NCI-H2196 (cell line): ENCODE measurements around the gene AMMECR1L.
"Not testable (repeated sequence)": the region's sequence is repeated elsewhere in the genome, so short reads cannot be mapped to it uniquely, and the experiment has no call there.

ENCODE experiments used
- DNase-seq: peaks from one replicate; lab custom pipeline; 2025; ENCODE audit not compliant: unreplicated experiment; lab: John Stamatoyannopoulos, UW

The AMMECR1L gene

DNA sequence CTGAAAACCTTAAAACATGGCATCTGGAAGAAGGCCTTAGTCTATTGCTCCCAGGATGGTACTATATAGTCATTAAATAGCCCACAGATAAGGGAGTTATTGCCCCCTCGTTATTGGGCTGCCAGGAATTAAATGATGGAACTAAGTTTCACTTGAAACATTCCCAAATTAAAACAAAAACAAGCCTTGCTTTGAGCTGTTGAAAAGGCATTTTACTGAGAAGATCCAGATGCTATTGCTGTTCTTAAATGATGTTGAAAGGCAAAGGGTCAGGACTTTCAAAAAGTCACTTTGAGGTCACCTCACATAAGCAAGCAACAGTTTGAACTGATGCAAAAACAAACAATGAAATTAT, 2.0 kb upstream of the AMMECR1L start:
- DNase-seq = no peak

DNA sequence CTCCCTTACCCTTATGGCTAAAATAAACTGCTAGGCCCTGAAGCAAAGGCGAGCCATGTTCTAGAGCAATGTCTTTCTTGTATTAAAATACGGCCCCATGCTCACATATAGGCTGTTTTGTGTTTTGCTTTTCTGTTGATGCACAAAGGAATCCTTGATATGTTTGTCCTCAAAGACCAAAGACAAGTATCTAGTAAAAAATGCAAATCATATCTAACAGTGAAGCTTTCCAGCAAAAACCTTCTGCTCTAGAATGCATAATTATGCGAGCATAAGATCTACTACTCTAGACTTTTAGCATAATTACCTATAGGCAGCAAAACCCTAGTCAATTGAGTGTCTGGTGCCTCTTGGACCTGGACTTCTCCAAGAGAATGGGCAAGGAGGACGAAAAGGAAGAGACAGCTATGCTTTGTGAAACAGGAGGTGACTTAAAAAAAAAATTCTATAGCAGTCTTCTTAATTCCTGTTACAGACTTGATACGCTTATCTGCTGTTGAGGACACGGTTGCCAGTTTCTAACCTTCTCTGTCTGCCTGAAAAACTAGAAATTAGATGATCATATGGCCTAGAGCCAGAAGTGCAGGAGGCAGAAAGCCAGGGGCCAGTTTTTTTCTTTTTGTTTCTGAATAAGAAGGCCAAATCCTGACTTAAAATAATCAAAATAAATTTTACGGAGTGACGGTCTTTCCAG, 1.5 kb upstream of the AMMECR1L start:
- DNase-seq = no peak

DNA sequence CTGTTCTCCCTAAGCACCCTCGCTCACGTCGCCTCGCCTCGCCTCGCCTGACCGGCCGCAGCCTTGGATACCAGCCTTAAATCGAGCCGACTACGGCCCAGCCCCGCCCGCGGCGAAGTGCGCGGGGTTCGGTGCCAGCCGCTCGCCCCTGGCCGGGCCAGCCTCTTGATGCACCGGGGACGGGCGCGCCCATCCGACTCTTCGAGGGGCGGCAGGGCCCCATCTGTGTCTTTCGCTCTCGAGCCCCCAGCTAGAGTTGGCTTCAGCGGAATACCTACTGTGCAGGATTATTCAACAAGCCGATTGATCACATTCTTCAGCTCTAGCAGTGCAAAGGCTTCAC, 808 bp upstream of the AMMECR1L start:
- not testable (repeated sequence) for DNase-seq

DNA sequence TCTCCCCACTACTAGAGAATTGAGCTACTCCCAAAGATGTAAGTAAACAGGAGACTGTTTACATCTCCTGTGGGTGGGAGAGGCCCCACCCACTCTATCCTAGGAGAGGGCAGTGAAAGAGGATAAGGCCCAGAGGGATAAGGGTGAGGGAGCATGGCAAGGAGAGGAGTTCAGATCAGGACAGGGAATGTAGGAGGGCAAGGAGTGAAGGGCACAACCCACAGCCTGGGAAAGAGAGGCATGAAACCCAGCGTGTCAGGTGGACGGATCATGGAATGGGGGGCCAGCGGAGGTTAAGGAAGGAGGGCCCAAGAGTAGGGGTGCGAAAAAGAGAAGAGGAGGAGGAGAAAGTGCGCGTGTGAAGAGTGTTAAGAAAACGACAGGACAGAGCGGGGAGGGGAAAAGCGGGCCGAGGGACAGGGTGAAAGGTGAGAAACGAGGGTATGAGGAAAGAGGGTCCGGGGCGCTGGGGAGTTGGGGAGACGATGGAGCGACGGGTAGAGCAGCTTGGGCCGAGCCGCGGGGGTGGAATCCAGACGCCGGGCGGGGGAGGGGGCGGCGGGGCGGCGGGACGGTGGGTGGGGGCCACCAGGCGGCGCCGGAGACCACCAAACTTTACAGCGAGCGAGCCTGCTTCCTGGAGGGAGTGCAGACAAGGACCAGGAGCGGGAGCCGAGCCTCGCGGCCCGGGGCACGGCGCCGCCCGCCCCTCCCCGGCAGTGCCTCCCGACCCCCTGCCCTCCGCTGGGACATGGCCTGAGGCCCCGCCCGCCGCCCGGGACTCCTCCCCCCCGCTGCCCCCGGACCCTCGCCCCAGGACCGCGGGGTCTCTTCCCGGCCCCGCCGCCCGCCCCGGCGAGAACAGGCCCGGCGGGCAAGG, 655 bp downstream of the AMMECR1L start:
- DNase-seq = not testable (repeated sequence)

DNA sequence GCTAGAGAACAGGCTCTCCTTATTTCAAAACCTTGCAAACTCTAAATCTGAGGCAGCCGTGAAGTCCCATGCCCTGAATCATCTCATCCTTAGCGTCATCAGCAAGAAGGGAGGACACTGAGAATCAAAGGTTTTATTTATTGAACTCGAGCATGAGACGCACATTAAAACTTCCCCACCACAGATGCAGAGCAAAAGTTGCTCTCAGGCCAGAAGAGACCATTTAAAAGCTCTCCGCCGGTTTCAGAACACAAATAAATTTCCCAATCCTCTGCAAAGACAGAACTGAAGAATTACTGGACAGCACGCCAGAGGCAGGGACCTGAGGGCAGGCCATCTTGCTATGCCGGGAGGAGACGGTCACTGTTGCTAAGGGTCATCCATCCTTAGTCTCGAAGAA, 1.3 kb downstream of the AMMECR1L start:
- DNase-seq = no peak

DNA sequence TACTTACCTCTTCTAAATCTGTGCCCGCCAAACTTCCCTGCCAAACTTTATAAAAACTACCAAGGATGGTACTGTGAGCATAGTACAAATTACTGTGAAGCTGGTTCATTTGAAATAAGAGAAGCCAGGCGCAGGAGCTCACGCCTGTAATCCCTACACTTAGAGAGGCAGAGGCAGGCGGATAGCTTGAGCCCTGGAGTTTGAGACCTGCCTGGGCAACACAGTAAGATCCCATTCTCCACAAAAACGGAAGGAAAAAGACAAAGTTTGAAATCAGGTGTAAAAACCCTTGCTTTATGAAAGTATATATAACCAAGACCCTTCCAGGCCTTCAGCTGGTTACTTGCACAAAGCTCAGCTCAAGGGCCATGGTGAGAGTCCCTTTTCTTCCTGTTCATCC, 5.9 kb downstream of the AMMECR1L start:
- DNase-seq = no peak

DNA sequence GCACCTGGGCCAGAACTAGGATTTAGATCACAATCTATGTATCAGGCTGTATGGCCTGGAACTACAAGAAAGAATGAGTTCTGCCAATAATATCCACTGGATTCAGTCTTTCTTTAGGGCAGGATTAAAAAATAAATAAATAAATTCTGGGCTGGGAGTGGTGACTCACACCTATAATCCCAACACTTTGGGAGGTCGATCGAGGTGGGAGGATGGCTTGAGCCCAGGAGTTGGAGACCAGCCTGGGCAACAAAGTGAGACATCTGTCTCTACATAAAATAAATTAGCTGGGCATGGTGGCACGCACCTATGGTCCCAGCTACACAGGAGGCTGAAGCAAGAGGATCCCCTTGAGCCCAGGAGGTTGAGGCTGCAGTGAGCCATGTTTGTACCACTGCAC, 8.1 kb downstream of the AMMECR1L start:
- DNase-seq = no peak

DNA sequence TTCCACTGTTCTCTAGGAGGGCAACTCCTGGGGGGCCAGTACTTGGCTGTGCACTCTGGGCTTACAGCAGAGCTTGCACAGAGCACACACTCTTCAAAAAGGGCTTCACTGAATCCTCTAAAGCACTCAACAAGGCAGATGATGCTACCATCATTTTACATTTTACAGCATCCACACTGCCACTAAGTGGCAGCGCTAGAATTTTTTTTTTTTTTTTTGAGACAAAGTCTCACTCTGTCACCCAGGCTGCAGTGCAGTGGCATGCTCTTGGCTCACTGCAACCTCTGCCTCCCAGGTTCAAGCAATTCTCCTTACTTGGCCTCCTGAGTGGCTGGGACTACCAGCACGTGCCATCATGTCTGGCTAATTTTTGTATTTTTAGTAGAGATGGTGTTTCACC, 8.6 kb downstream of the AMMECR1L start:
- no peak for DNase-seq

DNA sequence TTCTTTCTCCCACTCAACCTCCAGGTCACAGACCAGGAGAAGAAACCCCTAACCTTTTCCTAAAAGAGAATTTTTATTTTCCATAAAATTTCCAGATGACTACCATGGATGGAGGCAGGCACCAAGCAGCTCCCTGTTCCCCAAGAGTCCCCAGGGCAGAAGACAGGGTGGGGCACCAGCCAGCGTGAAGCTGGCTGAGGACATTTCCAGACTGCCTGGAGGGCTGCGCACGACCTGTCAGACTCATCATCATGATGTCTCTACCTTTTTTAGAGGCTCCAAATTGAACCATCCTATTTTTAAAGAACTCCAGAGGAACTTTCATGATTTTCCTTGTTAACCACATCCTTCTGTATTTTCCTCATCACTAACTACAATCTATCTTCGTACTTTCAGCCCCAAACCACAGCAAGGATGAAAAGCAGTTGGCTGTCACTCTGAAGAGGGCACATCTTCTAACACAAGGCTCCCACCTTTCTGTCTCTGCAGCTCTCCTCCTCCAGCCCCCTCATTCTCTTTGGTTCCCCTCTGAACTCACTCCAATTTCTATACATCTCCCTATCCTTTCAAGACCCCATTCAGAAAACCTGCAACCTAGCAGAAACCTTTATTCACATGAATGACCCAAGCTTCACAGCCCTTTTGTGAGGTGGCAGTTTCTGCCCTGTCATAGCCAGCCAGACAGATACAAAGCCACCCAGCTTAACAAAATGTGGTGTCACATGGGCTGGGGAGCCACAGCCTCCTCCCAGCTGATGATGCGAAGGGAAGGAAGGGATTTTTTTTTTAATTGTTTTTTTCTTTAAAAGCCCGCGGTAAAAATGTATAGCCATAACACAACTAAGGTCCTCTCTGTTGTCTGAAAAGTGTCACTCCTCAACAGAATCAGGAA, 11.1 kb downstream of the AMMECR1L start:
- no peak for DNase-seq

DNA sequence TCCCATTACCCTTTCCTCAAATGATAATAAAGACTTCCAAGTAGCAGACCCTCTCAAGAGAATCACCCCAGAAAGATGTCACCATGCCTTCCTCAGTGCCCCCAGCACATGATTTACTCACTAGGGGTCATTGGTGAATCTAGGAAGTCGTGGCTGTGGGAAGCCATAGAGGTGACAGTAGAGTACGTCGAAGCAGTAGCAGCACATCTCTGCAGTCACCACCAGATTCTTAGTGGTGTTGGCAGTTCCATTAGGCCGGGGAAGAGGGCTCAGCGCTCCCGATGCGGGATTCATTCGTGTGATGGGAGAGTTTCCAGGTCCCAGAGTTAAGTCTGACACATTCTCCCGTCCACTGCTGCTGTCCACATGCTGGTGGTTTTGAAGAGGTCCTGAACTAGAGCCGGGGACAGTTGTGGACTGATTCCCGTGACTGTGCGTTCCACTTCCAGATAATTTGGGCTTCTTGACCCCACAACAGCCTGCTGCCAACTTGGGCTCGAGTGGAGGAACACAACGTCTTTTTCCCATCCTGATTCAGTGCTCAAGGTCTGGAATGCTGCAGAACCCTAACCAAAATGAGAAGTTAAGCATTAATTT, 12.0 kb downstream of the AMMECR1L start:
- no peak for DNase-seq

DNA sequence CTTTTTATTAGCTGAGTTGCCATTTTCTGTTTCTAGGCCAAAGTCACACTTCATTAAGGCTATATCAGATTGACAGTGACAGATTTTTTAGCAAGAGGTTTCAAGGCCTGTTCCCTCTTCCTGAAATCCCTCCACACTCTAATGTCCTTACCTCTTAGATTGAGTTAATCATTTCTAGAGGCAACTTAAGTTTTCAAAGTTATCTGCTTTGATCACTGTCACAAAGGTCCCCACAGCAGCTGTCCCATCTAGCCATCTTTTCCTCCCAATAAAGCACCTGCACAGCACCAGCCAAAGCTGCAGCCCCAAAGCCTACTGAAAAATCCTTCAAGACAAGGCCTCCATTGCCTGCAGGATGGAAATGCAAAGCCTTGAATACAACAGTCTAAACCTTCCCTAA, 13.4 kb downstream of the AMMECR1L start:
- DNase-seq = no peak

DNA sequence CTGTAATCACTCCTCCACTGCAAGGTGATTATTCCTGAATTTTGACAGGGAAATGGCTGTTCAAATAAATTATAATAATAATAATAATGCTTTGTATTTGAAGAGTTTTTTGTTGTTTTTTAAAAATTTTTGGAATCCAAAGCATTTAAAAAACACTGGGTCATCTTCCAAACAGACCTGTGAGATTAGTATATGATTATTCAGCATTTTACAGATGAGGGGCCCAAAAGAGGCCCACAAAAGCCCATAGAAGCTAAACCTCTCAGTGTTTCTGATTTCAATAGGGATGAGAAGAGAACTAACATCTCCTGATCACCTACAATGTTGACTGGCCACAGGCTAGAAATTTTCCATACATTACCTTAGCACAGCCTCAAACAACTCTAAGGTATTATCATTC, 19.8 kb downstream of the AMMECR1L start:
- no peak for DNase-seq

DNA sequence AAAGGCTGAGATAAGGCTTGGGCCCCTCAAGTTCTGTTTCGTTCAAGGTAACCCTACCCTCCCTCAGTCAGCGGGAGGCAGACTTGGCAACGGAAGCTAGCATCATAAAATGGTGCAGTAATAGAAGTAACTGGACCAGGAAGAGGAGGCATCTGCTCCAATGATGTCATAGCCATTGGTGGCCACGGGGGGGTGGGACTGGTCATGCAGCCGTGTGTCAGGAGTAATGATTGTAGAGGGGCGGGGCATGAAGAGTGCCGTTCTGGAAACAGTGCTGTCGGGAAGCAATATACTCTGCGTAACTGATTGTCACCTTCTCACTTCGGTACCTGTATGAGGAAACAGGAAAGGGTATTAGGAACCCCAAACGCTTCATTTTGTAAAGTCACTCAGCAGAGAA, 20.9 kb downstream of the AMMECR1L start:
- no peak for DNase-seq

DNA sequence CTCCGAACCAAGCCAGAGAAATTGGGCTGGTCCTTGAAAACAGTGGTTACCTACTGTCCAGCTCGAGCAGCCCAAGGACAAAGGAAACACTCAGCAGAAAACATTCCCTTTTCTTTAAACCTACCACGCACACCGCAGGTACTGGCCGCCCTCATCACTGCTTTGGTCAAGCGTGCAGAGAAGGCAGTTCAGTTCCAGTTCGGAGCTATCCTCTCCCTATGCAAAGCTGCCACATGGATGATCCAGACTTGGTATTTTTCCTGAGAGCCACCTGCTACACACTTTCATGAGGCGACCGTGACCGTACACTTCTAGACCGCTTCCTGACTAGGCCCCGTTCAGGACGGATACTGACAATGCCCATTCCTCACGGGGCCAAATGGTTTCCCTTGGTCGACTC, 23.5 kb downstream of the AMMECR1L start:
- DNase-seq = no peak

DNA sequence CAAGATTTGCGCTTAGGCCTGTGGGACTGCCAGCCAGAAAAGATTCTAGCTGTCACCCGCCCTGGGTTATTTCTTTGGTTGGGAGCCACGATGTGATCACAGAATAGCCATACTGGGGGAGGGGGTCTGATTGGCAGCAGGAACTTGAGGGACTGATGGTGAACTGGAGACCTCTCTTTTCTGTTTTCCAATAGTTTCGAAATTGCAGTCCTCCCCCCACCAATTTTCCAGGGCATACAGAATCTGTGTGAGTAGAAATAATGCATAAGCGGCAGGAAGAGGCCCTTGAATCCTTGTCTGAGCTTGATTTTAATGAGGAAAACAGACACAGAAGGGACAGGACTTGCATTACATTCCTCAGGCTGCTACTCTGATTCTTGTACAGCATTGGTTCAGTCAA, 25.6 kb downstream of the AMMECR1L start:
- DNase-seq = no peak

DNA sequence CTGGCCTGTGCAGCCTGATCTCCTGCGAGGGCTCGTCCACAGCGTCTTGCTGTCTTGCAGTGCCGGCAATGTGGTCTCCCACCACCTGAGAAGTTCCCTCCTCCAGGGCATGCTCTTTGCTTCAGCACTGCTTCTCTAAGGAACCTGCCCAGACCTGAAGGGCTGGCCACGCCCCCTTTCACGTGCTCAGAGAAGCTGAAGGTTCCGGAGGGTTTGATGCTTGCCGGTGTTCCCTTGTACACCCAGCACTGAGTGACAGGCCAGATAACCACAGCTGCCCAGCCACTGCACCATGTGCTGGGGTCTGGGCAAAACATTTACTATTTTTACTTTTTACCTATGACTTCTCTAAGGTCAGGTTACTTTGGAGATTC, 26.1 kb downstream of the AMMECR1L start:
- DNase-seq = no peak

DNA sequence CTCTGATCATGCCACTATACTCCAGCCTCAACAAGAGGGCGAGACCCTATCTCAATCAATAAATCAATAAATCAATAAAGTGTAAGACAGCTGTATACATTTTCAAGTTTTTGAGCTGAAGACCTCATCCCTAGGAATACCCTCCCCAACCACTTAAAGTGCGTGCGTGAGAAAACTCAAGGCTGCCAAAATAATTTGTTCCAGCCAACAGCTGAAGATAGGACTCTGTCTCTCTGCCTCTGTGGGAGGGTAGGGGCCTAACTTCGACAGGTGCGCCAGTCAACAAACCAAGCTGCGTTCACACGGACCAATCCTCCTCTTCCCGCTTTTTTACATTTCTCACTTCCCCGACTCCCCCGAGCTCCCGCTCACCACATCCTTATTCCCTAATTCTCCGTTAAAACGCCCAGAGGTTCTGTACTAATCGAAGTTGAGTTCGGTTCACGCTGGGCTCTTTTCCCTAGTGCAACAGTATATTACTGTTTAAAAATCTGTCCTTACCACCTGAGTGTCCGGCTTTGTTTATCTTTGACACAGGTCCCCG, 28.4 kb downstream of the AMMECR1L start:
- DNase-seq = no peak

DNA sequence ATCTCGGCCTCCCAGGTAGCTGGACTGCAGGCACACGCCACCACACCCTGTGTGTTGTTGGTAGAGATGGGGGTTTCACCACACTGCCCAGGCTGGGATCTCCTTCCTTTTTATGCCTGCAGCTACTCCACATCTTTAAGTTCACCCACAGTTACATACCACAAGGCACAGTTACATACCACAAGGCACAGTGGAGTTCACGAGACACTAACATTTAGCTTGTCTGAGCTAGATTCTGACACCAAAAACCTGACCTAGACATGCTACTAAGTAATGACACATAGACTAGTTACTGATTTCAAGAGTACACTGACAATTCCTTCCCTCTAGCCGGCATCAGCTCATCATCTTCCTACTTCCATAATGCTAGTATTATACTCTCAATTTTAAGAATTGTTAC, 32.1 kb downstream of the AMMECR1L start:
- DNase-seq = no peak

DNA sequence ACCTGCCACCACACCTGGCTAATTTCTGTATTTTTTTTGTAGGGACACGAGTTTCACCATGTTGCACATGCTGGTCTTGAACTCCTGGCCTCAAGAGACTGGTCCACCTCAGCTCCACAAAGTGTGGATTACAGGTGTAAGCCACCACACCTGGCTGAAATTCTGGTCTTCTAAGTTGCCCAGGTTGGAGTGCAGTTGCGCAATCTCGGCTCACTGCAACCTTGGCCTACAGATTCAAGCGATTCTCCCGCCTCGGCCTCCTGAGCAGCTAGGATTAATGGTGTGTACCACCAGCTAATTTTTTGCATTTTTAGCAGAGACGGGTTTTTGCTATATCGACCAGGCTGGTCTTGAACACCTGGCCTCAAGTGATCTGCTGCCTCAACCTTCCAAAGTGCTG, 33.4 kb downstream of the AMMECR1L start:
- DNase-seq = no peak

DNA sequence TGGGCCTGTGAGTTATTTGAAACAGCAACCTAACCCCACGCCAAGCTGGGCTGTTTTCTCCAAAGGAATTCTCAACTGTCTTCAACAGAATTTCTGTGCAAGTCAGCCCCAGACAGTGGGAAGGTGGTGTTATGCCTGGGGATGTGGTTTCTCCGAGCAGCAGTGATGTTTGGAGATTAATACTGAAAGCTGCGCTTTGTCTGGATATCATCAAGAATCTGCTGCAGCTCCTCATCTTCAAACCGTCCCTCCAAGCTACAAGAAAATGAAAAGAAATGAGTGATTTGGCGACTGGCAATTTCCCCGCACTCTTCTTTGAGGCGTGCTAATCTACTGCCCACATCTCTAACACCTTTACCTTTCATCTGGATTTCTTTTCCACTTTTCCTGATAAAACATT, 37.8 kb downstream of the AMMECR1L start:
- DNase-seq = no peak

DNA sequence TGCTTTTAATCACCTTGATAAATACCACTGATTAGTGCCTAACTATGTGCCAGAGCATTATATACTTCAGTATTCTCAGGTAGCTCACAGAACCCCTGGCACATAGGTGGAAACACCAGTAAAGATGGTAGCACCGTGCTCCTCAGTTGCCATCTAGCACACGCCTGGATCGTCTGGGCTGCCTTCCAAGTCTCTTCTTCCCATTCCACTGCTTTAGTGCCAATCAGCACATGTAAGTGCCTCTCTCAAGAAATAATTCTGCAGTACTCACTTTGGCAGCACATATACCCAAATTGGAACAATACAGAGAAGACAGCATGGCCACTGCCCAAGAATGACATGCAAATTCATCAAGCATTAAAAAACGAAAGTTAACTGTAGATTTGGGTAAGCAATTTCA, 40.8 kb downstream of the AMMECR1L start:
- DNase-seq = no peak
